ENCODE measurements around the gene MCM8.

DNA sequence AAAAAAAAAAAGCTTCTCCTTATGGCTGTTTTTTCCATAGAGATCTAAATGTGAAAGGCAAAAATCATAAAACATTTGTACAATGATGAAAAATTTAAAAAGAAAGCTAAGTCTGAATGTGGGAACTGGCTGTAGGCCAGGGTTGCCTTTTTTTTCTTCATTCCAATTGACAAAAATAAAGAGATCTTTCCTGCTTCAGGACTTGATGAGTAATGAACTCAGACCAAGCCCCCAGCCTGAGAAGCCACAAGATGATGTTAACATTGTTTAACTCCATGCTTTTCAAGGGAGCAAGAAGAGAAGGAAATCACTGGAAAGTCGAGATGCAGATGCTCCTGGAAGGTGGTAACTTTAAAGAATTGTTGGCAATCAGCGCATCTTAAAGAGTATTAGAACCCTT lies 41.5 kb upstream of the MCM8 start:
- TF ChIP-seq POLR2A (IDR thresholded peaks at IDR 0.05): no peak
- TF ChIP-seq, protein P1, sequence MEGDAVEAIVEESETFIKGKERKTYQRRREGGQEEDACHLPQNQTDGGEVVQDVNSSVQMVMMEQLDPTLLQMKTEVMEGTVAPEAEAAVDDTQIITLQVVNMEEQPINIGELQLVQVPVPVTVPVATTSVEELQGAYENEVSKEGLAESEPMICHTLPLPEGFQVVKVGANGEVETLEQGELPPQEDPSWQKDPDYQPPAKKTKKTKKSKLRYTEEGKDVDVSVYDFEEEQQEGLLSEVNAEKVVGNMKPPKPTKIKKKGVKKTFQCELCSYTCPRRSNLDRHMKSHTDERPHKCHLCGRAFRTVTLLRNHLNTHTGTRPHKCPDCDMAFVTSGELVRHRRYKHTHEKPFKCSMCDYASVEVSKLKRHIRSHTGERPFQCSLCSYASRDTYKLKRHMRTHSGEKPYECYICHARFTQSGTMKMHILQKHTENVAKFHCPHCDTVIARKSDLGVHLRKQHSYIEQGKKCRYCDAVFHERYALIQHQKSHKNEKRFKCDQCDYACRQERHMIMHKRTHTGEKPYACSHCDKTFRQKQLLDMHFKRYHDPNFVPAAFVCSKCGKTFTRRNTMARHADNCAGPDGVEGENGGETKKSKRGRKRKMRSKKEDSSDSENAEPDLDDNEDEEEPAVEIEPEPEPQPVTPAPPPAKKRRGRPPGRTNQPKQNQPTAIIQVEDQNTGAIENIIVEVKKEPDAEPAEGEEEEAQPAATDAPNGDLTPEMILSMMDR (IDR thresholded peaks at IDR 0.05): no peak
- TF ChIP-seq POLR2AphosphoS5 (IDR thresholded peaks at IDR 0.05): no peak

All from sigmoid colon (tissue), 4 donors.